Natural killer cell treated with Interleukin-12 subunit alpha and Interleukin-12 subunit beta and Interleukin-15 and Interleukin-18, amount 100 ng/mL, for 72 hours (primary cell): ENCODE data around the gene LRP5. TPM values are rescaled to one million over a fixed set of nuclear protein-coding genes. Genes with fewer than 3 reads are reported as not detected.

Source experiments
- ATAC-seq, 2 donors: fragments of 150-1000 bp; cut with Tn5 transposase in 1 of 2; sonication (Bioruptor Pico), chemical (Tn5 transposase) in 1 of 2; 2 replicates each; pipeline ENCODE4 v1.10.0; 2021
- DNase-seq: peaks from one replicate; pipeline ENCODE4 v3.0.0; 2022; ENCODE audit warnings: low spot score
- H3K27ac Mint-ChIP-seq, 2 donors: 1 replicate in 1 of 2; 2 replicates in 1 of 2; pipeline ENCODE4 v1.8.0; 2022; ENCODE audit warnings: mixed read lengths in 2 of 2, mild to moderate bottlenecking in 1 of 2, moderate library complexity in 1 of 2
- H3K27me3 Mint-ChIP-seq, 2 donors: 1 replicate in 1 of 2; 2 replicates in 1 of 2; pipeline ENCODE4 v1.8.0; 2022; ENCODE audit warnings: mixed read lengths in 2 of 2
- H3K36me3 Mint-ChIP-seq: one replicate; pipeline ENCODE4 v1.8.0; 2022; ENCODE audit warnings: mixed read lengths
- H3K4me1 Mint-ChIP-seq, 2 donors: 1 replicate in 1 of 2; 2 replicates in 1 of 2; pipeline ENCODE4 v1.8.0; 2022; ENCODE audit warnings: low read depth in 2 of 2, mixed read lengths in 2 of 2, mild to moderate bottlenecking in 1 of 2
- H3K4me3 Mint-ChIP-seq: one replicate; pipeline ENCODE4 v1.8.0; 2022; ENCODE audit warnings: mixed read lengths
- H3K9me3 Mint-ChIP-seq: 2 replicates; pipeline ENCODE4 v1.8.0; 2022; ENCODE audit warnings: mixed read lengths
- total RNA-seq, 2 donors: library from RNA; stranded (reverse); gene quantifications; one replicate each; pipeline ENCODE4 v1.2.3, GENCODE V29; 2022

Gene LRP5
- 1 to 10 TPM in 1 of 2 donors, under 1 TPM in 1; 0.93 to 2.1 TPM for total RNA-seq

GRCh38 chr11:68312117-68312779 lies at the start of gene LRP5:
Gene LRP5, plus strand, starts transcription at chr11:68312591. Its CDS starts 124 bp downstream, at chr11:68312715.
- peak within 1 kb of the TSS; percentile 76 for H3K4me3 Mint-ChIP-seq
- H3K27me3 Mint-ChIP-seq, result peaks cover 24 to 27% of the 10 kb centered on the region in 2 donors
- ATAC-seq (peak; percentile 58 to 67), DNase-seq (no peak)
- H3K9me3 Mint-ChIP-seq, result no peaks in the 10 kb centered on the region
- H3K4me1 Mint-ChIP-seq, result peaks cover 9 to 11% of the 10 kb centered on the region in 2 donors
- H3K27ac Mint-ChIP-seq, result no peak within 1 kb of the TSS
- no peaks in the 10 kb centered on the region for H3K36me3 Mint-ChIP-seq

GRCh38 chr11:68263444-68264035 lies 48.9 kb upstream of the LRP5 start:
- DNase-seq, result no peak
- Mint-ChIP-seq H3K9me3 (no peaks in the 10 kb centered on the region), H3K27me3 (no peaks in the 10 kb centered on the region), H3K36me3 (peaks cover 7% of the 10 kb centered on the region), H3K4me3 (no peak overlapping the region), H3K27ac (no peak overlapping the region), H3K4me1 (peaks cover 0 to 16% of the 10 kb centered on the region in 2 donors)
- ATAC-seq, result no peak

- Mint-ChIP-seq H3K36me3 (peaks cover 7% of the 10 kb centered on the region), H3K4me3 (no peak overlapping the region), H3K4me1 (peaks cover 6 to 18% of the 10 kb centered on the region in 2 donors), H3K9me3 (no peaks in the 10 kb centered on the region), H3K27ac (no peak overlapping the region), H3K27me3 (no peaks in the 10 kb centered on the region)
- ATAC-seq, result no peak
- DNase-seq, result no peak
These were observed 48.1 kb upstream of the LRP5 start for GRCh38 chr11:68264244-68264643.

GRCh38 chr11:68264741-68265540 lies 47.5 kb upstream of the LRP5 start:
- Mint-ChIP-seq H3K27ac (no peak overlapping the region), H3K4me1 (peaks cover 13 to 23% of the 10 kb centered on the region in 2 donors), H3K9me3 (no peaks in the 10 kb centered on the region), H3K4me3 (no peak overlapping the region), H3K36me3 (peaks cover 11% of the 10 kb centered on the region), H3K27me3 (no peaks in the 10 kb centered on the region)
- DNase-seq (no peak), ATAC-seq (no peak)

- Mint-ChIP-seq H3K4me3 (no peak overlapping the region), H3K36me3 (peaks cover 12% of the 10 kb centered on the region), H3K9me3 (no peaks in the 10 kb centered on the region), H3K4me1 (peaks cover 27 to 31% of the 10 kb centered on the region in 2 donors), H3K27me3 (no peaks in the 10 kb centered on the region), H3K27ac (peak overlapping the region in 1 of 2 donors; percentile 57)
- no peak for DNase-seq
- no peak for ATAC-seq
These were observed 46.1 kb upstream of the LRP5 start for GRCh38 chr11:68266121-68266891.

GRCh38 chr11:68266936-68267880 lies 45.2 kb upstream of the LRP5 start:
- Mint-ChIP-seq H3K9me3 (no peaks in the 10 kb centered on the region), H3K27ac (peak overlapping the region in 1 of 2 donors; percentile 57), H3K4me3 (peak overlapping the region; percentile 17), H3K36me3 (peaks cover 12% of the 10 kb centered on the region), H3K27me3 (no peaks in the 10 kb centered on the region), H3K4me1 (peaks cover 29 to 34% of the 10 kb centered on the region in 2 donors)
- DNase-seq (no peak), ATAC-seq (no peak)

- Mint-ChIP-seq H3K9me3 (no peaks in the 10 kb centered on the region), H3K27ac (no peak overlapping the region), H3K36me3 (peaks cover 12% of the 10 kb centered on the region), H3K27me3 (no peaks in the 10 kb centered on the region), H3K4me3 (no peak overlapping the region), H3K4me1 (peaks cover 29 to 38% of the 10 kb centered on the region in 2 donors)
- ATAC-seq (no peak), DNase-seq (no peak)
These were observed 44.5 kb upstream of the LRP5 start for GRCh38 chr11:68267881-68268240.

GRCh38 chr11:68269414-68270081 lies 42.8 kb upstream of the LRP5 start:
- Mint-ChIP-seq H3K36me3 (peaks cover 8% of the 10 kb centered on the region), H3K4me1 (peaks cover 29 to 41% of the 10 kb centered on the region in 2 donors), H3K27me3 (no peaks in the 10 kb centered on the region), H3K27ac (peak overlapping the region in 1 of 2 donors; percentile 52), H3K9me3 (no peaks in the 10 kb centered on the region), H3K4me3 (peak overlapping the region; percentile 75)
- ATAC-seq, result no peak
- no peak for DNase-seq

- Mint-ChIP-seq H3K27me3 (no peaks in the 10 kb centered on the region), H3K27ac (peak overlapping the region; percentile 88 to 93), H3K36me3 (peaks cover 4% of the 10 kb centered on the region), H3K4me3 (peak overlapping the region; percentile 89), H3K9me3 (no peaks in the 10 kb centered on the region), H3K4me1 (peaks cover 29 to 35% of the 10 kb centered on the region in 2 donors)
- DNase-seq, result no peak
- no peak for ATAC-seq
These were observed 42.0 kb upstream of the LRP5 start for GRCh38 chr11:68270196-68271022.

- H3K9me3 Mint-ChIP-seq, result no peaks in the 10 kb centered on the region
- DNase-seq, result no peak
- H3K4me1 Mint-ChIP-seq, result peaks cover 29 to 35% of the 10 kb centered on the region in 2 donors
- H3K4me3 Mint-ChIP-seq, result peak overlapping the region; percentile 89
- peak overlapping the region; percentile 88 to 93 for H3K27ac Mint-ChIP-seq
- H3K36me3 Mint-ChIP-seq, result peaks cover 4% of the 10 kb centered on the region
- peak; percentile 54 to 59 for ATAC-seq
- H3K27me3 Mint-ChIP-seq, result no peaks in the 10 kb centered on the region
These were observed 41.2 kb upstream of the LRP5 start for GRCh38 chr11:68271023-68271780.
